Activated naive CD4-positive, alpha-beta T cell (primary cell): ENCODE measurements around the gene CHADL.

Source experiments
- DNase-seq, 4 experiments: peaks; one replicate each; lab custom pipeline; 2025; lab: John Stamatoyannopoulos, UW

Gene CHADL

GRCh38 chr22:41230401-41230785 is 10.3 kb downstream of the CHADL start:
- no peak for DNase-seq

- no peak for DNase-seq
Measured at GRCh38 chr22:41229730-41230400, 10.9 kb downstream of the CHADL start.

GRCh38 chr22:41229215-41229614 is 11.5 kb downstream of the CHADL start:
- DNase-seq: no peak

- no peak for DNase-seq
Measured at GRCh38 chr22:41226723-41227655, 13.7 kb downstream of the CHADL start.

GRCh38 chr22:41223535-41223934 is 17.2 kb downstream of the CHADL start:
- DNase-seq: no peak

- no peak for DNase-seq
Measured at GRCh38 chr22:41222846-41223507, 17.8 kb downstream of the CHADL start.

GRCh38 chr22:41217553-41218157 is 23.1 kb downstream of the CHADL start:
- no peak for DNase-seq

GRCh38 chr22:41216984-41217383 is 23.7 kb downstream of the CHADL start:
- DNase-seq: no peak

GRCh38 chr22:41215926-41216325 is 24.8 kb downstream of the CHADL start:
- no peak for DNase-seq

- no peak for DNase-seq
Measured at GRCh38 chr22:41215409-41215808, 25.3 kb downstream of the CHADL start.

GRCh38 chr22:41206719-41207118 is 34.0 kb downstream of the CHADL start:
- DNase-seq: no peak

- DNase-seq: peak; percentile 86 to 97 (median 94)
Measured at GRCh38 chr22:41204992-41205900, 35.5 kb downstream of the CHADL start, which contains the start of gene L3MBTL2. L3MBTL2 (plus strand) TSS chr22:41205312; CDS start chr22:41205363, 51 bp downstream.

- no peak for DNase-seq
Measured at GRCh38 chr22:41204066-41204465, 36.7 kb downstream of the CHADL start.

- no peak for DNase-seq
Measured at GRCh38 chr22:41203118-41203517, 37.6 kb downstream of the CHADL start.

- DNase-seq: no peak
Measured at GRCh38 chr22:41201141-41201540, 39.6 kb downstream of the CHADL start.

- peak in 2 of 4 experiments; percentile 9 to 29 for DNase-seq
Measured at GRCh38 chr22:41198027-41198580, 42.6 kb downstream of the CHADL start.

- DNase-seq: peak; percentile 50 to 84 (median 64)
Measured at GRCh38 chr22:41197038-41197972, 43.4 kb downstream of the CHADL start.

GRCh38 chr22:41193829-41194228 is 46.9 kb downstream of the CHADL start:
- no peak for DNase-seq

GRCh38 chr22:41191467-41191866 is 49.3 kb downstream of the CHADL start:
- no peak for DNase-seq

GRCh38 chr22:41184679-41185078 is 56.1 kb downstream of the CHADL start:
- DNase-seq: no peak
